ENCODE measurements around the gene BCR. TPM values are rescaled to one million over a fixed set of nuclear protein-coding genes. Genes with fewer than 3 reads are reported as not detected.

BCR gene
- total and polyA plus RNA-seq, 2 of the 4 experiments (the other 2 are of a cell fraction) = 28.9 to 44.6 TPM

DNA sequence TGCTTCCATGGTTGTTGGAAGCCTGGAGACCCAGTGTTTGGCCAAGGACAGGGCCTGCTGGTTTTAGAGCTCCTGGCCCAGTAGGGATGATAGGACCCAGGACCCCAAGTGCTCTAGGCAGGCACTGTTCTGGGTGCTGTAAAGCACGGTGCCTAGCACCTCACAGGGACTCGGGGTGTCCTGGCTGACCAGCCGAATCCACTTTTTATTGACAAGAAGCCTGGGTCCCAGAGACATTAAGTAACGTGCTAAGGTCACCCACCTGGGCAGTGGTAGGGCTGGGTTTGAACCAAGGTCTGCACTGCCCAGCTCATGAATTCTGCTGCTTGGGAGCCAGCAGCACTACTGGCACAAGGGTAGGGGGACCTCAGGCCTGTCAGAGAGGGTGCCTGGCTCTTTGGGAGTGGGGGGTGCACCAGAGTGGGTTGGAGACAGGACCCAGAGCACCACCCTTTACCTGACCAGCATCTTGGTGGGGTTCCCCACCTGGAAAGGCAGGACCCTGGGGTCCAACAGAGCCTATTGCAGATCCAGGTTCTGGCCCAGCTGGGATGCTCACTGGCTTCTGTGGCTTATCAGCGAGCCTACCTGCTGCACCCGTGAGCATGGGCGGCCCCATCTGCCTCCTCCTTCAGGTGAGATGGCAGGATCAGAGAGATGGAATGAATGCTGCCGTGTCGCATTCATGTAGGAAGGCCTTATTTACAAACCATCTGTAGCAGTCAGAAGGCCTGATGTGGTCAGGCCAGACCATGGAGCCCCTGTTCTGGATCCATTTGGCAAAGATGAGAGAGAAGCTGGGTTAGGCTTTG, 52.0 kb downstream of the BCR start:
- peaks cover 33% of the 10 kb centered on the region for H3K9me1 ChIP-seq (ENCODE audit: insufficient read depth, low read length)
- POLR2A ChIA-PET (ENCODE audit: unreplicated experiment) = no interaction called here
- H3K79me1 ChIP-seq (ENCODE audit: low read depth in 1 of 2, low read length in 2 of 2) = peaks cover 44 to 84% of the 10 kb centered on the region in 2 experiments
- H2BK5ac ChIP-seq (ENCODE audit: low read depth, low read length, poor library complexity, severe bottlenecking) = no peak overlapping the region
- no peak overlapping the region for H3K14ac ChIP-seq (replicated peaks; ENCODE audit: low read depth, low read length)
- no peak overlapping the region for H2BK120ac ChIP-seq (ENCODE audit: low read depth, low read length)
- H3K27ac ChIP-seq (ENCODE audit: insufficient read depth, low read length) = no peak overlapping the region
- H3K23ac ChIP-seq (ENCODE audit: low read depth, low read length) = no peak overlapping the region
- no peaks in the 10 kb centered on the region for H3K27me3 ChIP-seq (ENCODE audit: control insufficient read depth, insufficient read depth, low read length)
- no TSS peak for BruUV-seq (replicated peaks)
- H3K4me1 ChIP-seq (ENCODE audit: control insufficient read depth, insufficient read depth, low read length) = peaks cover 11% of the 10 kb centered on the region
- H4K8ac ChIP-seq (ENCODE audit: low read depth in 2 of 2, low read length in 2 of 2) = no peak overlapping the region
- H2AK9ac ChIP-seq (replicated peaks; ENCODE audit: low read depth, low read length, poor library complexity) = no peak overlapping the region
- no peak overlapping the region for H2BK15ac ChIP-seq (ENCODE audit: low read depth, low read length)
- dilution Hi-C loops (cut with HindIII; ENCODE audit: low sequenced_read_pairs, unreplicated experiment) = no loop called here
- H2AK5ac ChIP-seq (ENCODE audit: low read depth, low read length) = no peak overlapping the region
- H3K9ac ChIP-seq (ENCODE audit: low read depth, low read length) = no peak overlapping the region
- in situ Hi-C loops (cut with MboI; ENCODE audit: low sequenced_read_pairs) = no loop called here
- CTCF ChIA-PET = no interaction called here
- 90% methylated on average over 2 of the region's 9 CpGs; no CpG with 5 or more reads in 1 of the 2 experiments for WGBS, 2 experiments (ENCODE audit: extremely low coverage in 2 of 2, insufficient read length in 1 of 2)
- no peak overlapping the region for H3K4me3 ChIP-seq (ENCODE audit: insufficient read depth, low read depth, low read length)
- no peak overlapping the region for H3K4ac ChIP-seq (ENCODE audit: low read depth, low read length)
- no peak overlapping the region for H3K4me2 ChIP-seq (ENCODE audit: low read depth, low read length)
- ATAC-seq (ENCODE audit: low read depth) = no peak
- H2AFZ ChIP-seq (replicated peaks; ENCODE audit: low read length, poor library complexity) = no peak overlapping the region
- intact Hi-C loops (cut with micrococcal nuclease) = no loop called here
- no peak overlapping the region for H3K56ac ChIP-seq (ENCODE audit: extremely low read depth, insufficient read depth, low read length)
- TF ChIP-seq RCOR1 (IDR thresholded peaks at IDR 0.05; ENCODE audit: insufficient replicate concordance, low read length) = no peak
- TF ChIP-seq, protein P1, sequence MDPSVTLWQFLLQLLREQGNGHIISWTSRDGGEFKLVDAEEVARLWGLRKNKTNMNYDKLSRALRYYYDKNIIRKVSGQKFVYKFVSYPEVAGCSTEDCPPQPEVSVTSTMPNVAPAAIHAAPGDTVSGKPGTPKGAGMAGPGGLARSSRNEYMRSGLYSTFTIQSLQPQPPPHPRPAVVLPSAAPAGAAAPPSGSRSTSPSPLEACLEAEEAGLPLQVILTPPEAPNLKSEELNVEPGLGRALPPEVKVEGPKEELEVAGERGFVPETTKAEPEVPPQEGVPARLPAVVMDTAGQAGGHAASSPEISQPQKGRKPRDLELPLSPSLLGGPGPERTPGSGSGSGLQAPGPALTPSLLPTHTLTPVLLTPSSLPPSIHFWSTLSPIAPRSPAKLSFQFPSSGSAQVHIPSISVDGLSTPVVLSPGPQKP (IDR thresholded peaks at IDR 0.05; ENCODE audit: borderline replicate concordance, low read depth, low read length) = no peak
- no peak overlapping the region for H3K18ac ChIP-seq (ENCODE audit: low read depth, low read length)
- no peak overlapping the region for H4K5ac ChIP-seq (ENCODE audit: low read depth, low read length)
- H4K20me1 ChIP-seq (ENCODE audit: insufficient read depth, low read length) = peaks cover 59% of the 10 kb centered on the region
- DNase-seq = no peak
- peaks cover 3% of the 10 kb centered on the region; the same call in 1 of the 2 replicates for H3K9me3 ChIP-seq (ENCODE audit: control insufficient read depth, insufficient read depth, low read length)
- no peak overlapping the region for H4K91ac ChIP-seq (ENCODE audit: insufficient read depth, low read depth, low read length)
- no peak overlapping the region for H2BK20ac ChIP-seq (ENCODE audit: low read depth, low read length)
- no peaks in the 10 kb centered on the region for H3K36me3 ChIP-seq (ENCODE audit: control insufficient read depth, insufficient read depth, low read length)

Measured in IMR-90 (cell line).